ENCODE results near the gene DLG2.

DLG2 gene

GRCh38 chr11:85299258-85299942, 327.7 kb downstream of the DLG2 start:
- Histone ChIP-seq H3K9me2 (replicated peaks; ENCODE audit: control insufficient read depth, low read length) (no peaks in the 10 kb centered on the region), H3K27ac (ENCODE audit: low read depth, low read length) (no peak overlapping the region), H4K20me1 (ENCODE audit: control insufficient read depth, insufficient read depth, low read depth, low read length) (no peaks in the 10 kb centered on the region), H3K4me3 (ENCODE audit: low read length) (no peak overlapping the region), H3K27me3 (ENCODE audit: control insufficient read depth, low read length) (no peaks in the 10 kb centered on the region), H3K4me2 (ENCODE audit: low read length) (no peak overlapping the region), H3K9me3 (ENCODE audit: control insufficient read depth, insufficient read depth, low read length) (no peaks in the 10 kb centered on the region), H3K79me2 (ENCODE audit: control insufficient read depth, low read length) (no peaks in the 10 kb centered on the region), H3K4me1 (ENCODE audit: control insufficient read depth, low read length) (no peaks in the 10 kb centered on the region), H3F3A (ENCODE audit: control insufficient read depth, insufficient read depth) (no peaks in the 10 kb centered on the region), H3K36me3 (ENCODE audit: control insufficient read depth, low read length) (no peaks in the 10 kb centered on the region)
- TF ChIP-seq CTCF (IDR thresholded peaks at IDR 0.05; ENCODE audit: low read depth, low read length, poor library complexity, severe bottlenecking) (no peak), EZH2phosphoT487 (IDR thresholded peaks at IDR 0.05; ENCODE audit: borderline replicate concordance, low read length) (no peak)

- Histone ChIP-seq H3K27me3 (ENCODE audit: control insufficient read depth, low read length) (no peaks in the 10 kb centered on the region), H3K4me2 (ENCODE audit: low read length) (no peak overlapping the region), H3K4me1 (ENCODE audit: control insufficient read depth, low read length) (no peaks in the 10 kb centered on the region), H3K27ac (ENCODE audit: low read depth, low read length) (no peak overlapping the region), H4K20me1 (ENCODE audit: control insufficient read depth, insufficient read depth, low read depth, low read length) (no peaks in the 10 kb centered on the region), H3K4me3 (ENCODE audit: low read length) (no peak overlapping the region), H3K79me2 (ENCODE audit: control insufficient read depth, low read length) (no peaks in the 10 kb centered on the region), H3F3A (ENCODE audit: control insufficient read depth, insufficient read depth) (no peaks in the 10 kb centered on the region), H3K9me3 (ENCODE audit: control insufficient read depth, insufficient read depth, low read length) (no peaks in the 10 kb centered on the region), H3K9me2 (replicated peaks; ENCODE audit: control insufficient read depth, low read length) (no peaks in the 10 kb centered on the region), H3K36me3 (ENCODE audit: control insufficient read depth, low read length) (no peaks in the 10 kb centered on the region)
- no peak for TF ChIP-seq EZH2phosphoT487 (IDR thresholded peaks at IDR 0.05; ENCODE audit: borderline replicate concordance, low read length)
- TF ChIP-seq CTCF (IDR thresholded peaks at IDR 0.05; ENCODE audit: low read depth, low read length, poor library complexity, severe bottlenecking): no peak
Observed at GRCh38 chr11:85295694-85296271, 331.4 kb downstream of the DLG2 start.

GRCh38 chr11:85281550-85281949, 345.6 kb downstream of the DLG2 start:
- H3K27me3 ChIP-seq (ENCODE audit: control insufficient read depth, low read length): no peaks in the 10 kb centered on the region
- no peaks in the 10 kb centered on the region for H3K79me2 ChIP-seq (ENCODE audit: control insufficient read depth, low read length)
- H3K4me1 ChIP-seq (ENCODE audit: control insufficient read depth, low read length): peaks cover 5% of the 10 kb centered on the region
- no peak overlapping the region for H3K4me2 ChIP-seq (ENCODE audit: low read length)
- no peaks in the 10 kb centered on the region for H3K9me2 ChIP-seq (replicated peaks; ENCODE audit: control insufficient read depth, low read length)
- H3K9me3 ChIP-seq (ENCODE audit: control insufficient read depth, insufficient read depth, low read length): no peaks in the 10 kb centered on the region
- TF ChIP-seq CTCF (IDR thresholded peaks at IDR 0.05; ENCODE audit: low read depth, low read length, poor library complexity, severe bottlenecking) (no peak), EZH2phosphoT487 (IDR thresholded peaks at IDR 0.05; ENCODE audit: borderline replicate concordance, low read length) (no peak)
- H3K4me3 ChIP-seq (ENCODE audit: low read length): no peak overlapping the region
- no peak overlapping the region for H3K27ac ChIP-seq (ENCODE audit: low read depth, low read length)
- no peaks in the 10 kb centered on the region for H4K20me1 ChIP-seq (ENCODE audit: control insufficient read depth, insufficient read depth, low read depth, low read length)
- no peaks in the 10 kb centered on the region for H3K36me3 ChIP-seq (ENCODE audit: control insufficient read depth, low read length)
- H3F3A ChIP-seq (ENCODE audit: control insufficient read depth, insufficient read depth): no peaks in the 10 kb centered on the region

Measured in DOHH2 (cell line).